ENCODE data around the gene TSC22D4.
"Not testable (repeated sequence)": the region's sequence is repeated elsewhere in the genome, so short reads cannot be mapped to it uniquely, and the experiment has no call there.

Gene TSC22D4

DNA sequence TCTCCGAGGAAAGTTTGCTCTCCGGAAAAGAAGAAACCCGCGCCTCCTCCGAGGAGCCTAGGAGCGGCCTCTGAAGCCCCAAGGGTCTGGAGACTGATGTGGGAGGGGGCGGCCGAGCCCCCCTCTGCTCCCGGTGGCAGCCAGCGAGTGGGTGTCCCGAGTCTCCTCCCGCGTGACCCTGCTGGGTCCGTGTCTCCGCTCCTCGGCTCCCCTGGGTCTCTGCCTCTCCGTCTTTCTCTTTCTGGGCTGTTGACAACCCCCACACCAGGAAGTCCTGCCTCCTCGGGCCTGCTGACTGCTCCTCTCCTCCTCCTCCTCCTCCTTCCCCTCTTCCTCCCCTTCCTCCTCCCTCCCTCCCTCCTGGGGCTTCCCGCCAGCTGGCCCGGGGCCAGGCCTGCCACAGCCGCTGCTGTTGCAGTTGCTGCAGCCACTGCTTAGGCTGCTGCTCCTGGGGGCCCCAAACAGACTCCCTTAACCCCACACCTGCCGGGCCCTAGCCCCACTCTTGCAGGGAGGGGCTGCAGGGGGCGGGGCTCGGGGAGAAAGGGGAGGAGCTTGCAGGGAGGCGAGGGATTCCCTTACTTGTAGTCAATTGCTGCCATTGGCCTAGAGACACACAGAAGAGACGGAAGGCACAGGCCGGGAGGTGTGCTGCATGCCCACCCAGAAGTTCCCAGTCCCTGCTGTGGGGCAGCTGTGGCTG is at the start of gene TSC22D4:
TSS of gene TSC22D4 (minus strand) at position 257 of the 703 bp plus-strand sequence. CDS start 1,176 bp downstream, outside the sequence.
- in situ Hi-C loops (cut with HindIII; ENCODE audit: low sequenced_read_pairs): no loop called here

DNA sequence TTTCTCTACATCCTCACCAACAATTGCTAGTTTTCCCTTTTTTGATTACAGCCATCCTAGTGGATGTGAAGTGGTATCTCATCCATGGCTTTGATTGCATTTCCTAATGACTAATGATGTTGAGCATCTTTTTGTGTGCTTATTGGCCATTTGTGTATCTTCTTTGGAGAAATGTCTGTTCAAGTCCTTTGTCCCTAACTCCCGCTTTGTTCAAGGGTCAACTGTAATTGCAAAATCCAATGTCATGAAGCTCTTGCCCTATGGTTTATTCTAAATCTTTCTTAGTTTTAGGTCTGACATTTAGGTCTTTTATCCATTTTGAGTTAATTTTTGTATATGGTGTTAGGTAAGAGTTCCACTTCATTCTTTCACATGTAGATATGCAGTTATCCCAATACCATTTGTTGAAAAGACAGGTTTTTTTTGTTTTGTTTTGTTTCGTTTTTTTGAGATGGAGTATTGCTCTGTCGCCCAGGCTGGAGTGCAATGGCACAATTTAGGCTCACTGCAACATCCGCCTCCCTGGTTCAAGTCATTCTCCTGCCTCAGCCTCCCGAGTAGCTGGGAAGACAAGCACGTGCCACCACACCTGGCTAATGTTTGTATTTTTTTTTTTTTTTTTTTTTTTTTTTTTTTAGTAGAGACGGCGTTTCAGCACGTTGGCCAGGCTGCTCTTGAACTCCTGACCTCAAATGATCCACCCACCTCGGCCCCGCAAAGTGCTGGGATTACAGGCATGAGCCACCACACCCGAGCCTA is 49.3 kb upstream of the TSC22D4 start:
- in situ Hi-C loops (cut with HindIII; ENCODE audit: low sequenced_read_pairs): not testable (repeated sequence)

DNA sequence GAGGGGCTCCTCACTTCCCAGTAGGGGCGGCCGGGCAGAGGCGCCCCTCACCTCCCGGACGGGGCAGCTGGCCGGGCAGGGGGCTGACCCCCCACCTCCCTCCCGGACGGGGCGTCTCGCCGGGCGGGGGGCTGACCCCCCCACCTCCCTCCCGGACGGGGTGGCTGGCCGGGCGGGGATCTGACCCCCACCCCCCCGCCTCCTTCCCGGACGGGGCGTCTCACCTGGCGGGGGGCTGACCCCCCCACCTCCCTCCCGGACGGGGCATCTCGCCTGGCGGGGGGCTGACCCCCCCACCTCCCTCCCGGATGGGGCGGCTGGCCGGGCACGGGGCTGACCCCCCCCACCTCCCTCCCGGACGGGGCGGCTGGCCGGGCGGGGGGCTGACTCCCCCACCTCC is 44.2 kb upstream of the TSC22D4 start:
- in situ Hi-C loops (cut with HindIII; ENCODE audit: low sequenced_read_pairs): not testable (repeated sequence)

DNA sequence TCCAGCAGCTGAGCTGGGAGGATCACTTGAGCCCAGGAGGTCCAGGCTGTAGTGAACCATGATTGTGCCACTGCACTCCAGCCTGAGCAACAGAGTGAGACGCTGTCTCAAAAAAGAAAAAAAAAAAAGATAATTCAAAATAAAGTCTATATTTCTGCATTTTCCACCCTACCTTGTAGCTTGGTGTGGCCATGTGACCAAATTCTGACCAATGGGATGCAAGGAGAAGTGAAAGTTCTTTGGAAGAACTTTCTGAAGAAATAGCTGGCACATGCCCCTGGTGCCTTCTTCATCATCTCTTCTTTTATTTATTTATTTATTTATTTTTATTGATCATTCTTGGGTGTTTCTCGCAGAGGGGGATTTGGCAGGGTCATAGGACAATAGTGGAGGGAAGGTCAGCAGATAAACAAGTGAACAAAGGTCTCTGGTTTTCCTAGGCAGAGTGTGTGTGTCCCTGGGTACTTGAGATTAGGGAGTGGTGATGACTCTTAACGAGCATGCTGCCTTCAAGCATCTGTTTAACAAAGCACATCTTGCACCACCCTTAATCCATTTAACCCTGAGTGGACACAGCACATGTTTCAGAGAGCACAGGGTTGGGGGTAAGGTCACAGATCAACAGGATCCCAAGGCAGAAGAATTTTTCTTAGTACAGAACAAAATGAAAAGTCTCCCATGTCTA is 43.0 kb upstream of the TSC22D4 start:
- in situ Hi-C loops (cut with HindIII; ENCODE audit: low sequenced_read_pairs): not testable (repeated sequence)

DNA sequence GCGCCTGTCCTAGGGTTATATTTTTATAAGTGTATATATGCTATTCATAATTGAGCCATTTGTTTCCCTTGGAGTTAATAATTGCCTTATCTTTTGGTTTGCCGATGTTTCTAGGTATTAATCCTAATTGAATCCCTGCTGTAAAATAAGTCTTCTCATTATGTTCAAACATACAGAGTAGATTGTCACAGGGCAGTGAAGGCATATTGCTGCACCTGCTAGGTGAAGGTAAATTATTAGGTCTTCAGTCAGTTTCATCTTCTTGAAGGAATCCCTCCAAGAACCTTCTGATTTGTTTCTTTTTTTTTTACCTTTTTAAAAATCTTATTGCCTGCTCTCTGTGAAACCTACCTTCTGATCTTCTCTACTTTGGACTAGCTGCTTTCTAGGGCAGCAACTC is 42.1 kb upstream of the TSC22D4 start:
- in situ Hi-C loops (cut with HindIII; ENCODE audit: low sequenced_read_pairs): no loop called here

DNA sequence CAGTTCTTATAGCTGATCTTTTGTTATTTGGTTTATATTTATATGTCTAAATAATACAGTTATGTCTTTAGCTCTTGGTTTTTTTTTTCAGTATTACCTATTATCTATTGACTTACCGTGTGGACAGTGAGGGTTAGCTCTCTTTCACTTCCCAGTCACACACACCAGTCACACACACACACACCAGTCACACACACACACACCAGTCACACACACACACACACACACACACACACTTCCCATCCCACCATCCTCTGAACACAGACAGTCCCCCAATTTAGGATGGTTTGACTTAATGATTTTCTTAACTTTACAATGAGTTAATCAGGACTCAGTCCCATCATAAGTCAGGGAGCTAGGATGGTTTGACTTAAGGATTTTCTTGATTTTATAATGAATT is 41.1 kb upstream of the TSC22D4 start:
- in situ Hi-C loops (cut with HindIII; ENCODE audit: low sequenced_read_pairs): no loop called here

DNA sequence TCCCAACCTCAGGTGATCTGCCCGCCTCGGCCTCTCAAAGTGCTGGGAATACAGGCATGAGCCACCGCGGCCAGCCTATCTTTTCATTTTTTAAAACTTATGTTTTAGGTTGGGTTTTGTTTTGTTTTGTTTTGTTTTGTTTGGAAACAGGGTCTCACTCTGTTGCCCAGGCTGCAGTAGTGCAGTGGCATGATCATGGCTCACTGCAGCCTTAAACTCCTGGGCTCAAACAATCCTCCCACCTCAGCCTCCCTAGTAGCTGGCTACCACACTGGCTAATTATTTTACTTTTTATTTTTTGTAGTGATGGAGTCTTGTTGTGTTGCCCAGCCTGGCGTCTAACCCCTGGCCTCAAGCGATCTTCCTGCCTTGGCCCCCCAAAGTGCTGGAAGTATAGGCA is 40.6 kb upstream of the TSC22D4 start:
- in situ Hi-C loops (cut with HindIII; ENCODE audit: low sequenced_read_pairs): no loop called here

DNA sequence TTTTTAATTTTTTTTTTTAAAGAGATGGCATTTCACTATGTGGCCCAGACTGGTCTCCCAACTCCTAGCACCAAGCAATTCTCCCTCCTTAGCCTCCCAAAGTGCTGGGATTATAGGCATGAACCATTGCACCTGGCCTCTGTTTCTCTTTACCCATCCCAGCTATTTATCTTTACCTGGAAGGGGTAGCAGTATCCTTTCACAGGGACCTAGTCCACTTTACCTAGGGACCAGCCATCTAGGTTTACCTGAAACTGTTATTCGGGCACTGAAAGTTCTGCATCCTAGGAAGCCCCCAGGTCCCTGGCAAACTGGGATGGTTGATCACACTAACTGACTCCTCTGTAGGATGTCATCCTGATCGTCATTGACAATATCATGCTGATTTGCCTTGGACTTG is 38.3 kb upstream of the TSC22D4 start:
- in situ Hi-C loops (cut with HindIII; ENCODE audit: low sequenced_read_pairs): no loop called here

DNA sequence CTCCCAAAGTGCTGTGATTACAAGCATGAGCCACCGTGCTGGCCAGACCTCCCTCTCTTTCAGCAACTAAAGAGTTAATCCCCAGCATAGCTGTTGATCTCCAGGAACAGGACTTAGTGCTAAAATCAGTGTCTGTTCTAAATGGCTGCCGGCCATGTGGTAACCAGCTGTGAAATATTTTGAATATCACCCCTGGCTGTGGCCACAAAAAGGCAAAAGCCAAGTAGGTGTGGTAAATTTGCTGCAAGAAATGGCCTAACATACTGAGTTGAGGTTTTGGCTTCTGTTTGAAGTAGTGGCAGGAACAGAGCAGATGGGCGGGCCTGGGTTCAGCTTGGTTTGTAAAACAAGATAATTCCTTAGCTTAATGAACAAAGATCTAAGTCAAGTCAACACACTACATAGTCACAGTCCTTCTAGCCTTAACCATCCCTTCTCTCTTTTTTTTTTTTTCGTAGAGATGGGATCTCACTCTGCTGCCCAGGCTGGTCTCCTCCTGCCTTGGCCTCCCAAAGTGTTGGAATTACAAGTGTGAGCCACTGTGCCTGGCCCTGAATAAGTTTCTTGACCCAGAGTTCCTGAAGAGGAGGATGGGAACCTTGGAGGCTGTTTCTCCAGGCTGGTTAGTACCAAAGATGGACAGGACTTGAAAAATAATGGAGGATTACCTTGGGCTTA is 37.3 kb upstream of the TSC22D4 start:
- in situ Hi-C loops (cut with HindIII; ENCODE audit: low sequenced_read_pairs): no loop called here

DNA sequence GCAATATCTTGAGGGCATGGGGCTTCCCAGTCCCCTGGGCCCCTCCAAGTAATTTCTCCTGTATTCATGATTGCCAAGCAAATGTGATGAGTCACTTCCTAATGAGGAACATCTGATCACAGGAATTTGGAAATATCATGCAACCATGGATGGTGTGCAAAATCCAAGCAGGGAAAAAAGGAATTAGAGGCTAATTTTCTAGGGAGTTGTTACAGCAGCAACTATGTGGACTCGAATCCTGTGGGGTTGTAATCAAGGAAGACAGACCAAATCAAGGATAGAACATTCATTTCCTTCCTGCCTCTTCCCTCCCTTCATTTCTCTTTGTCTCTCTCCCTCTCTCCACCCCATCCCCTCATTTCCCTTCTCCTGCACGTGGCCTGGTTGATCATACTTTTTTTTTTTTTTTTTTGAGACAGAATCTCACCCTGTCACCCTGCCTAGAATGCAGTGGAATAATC is 36.1 kb upstream of the TSC22D4 start:
- in situ Hi-C loops (cut with HindIII; ENCODE audit: low sequenced_read_pairs): no loop called here

DNA sequence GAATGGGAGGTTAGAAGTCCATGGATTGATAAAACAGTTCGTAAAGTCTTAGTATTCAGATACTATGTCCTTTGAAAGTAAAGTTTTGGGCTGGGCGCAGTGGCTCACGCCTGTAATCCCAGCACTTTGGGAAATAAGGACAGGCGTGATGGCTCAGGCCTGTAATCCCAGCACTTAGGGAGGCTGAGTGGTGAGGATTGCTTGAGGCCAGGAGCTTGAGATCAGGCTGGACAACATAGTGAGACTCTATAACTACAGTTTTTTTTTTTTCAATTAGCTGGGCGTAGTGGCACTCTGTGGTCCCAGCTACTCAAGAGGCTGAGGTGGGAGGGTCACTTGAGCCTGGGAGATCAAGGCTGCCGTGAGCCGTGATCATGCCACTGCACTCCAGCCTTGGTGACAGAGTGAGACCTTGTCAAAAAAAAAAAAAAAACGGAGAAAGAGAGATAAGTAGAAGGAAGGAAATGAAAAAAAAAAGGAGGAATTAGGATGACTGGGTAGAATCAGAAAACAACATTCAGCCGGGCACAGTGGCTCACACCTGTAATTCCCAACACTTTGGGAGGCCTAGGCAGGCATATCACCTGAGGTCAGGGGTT is 34.3 kb upstream of the TSC22D4 start:
- in situ Hi-C loops (cut with HindIII; ENCODE audit: low sequenced_read_pairs): no loop called here

DNA sequence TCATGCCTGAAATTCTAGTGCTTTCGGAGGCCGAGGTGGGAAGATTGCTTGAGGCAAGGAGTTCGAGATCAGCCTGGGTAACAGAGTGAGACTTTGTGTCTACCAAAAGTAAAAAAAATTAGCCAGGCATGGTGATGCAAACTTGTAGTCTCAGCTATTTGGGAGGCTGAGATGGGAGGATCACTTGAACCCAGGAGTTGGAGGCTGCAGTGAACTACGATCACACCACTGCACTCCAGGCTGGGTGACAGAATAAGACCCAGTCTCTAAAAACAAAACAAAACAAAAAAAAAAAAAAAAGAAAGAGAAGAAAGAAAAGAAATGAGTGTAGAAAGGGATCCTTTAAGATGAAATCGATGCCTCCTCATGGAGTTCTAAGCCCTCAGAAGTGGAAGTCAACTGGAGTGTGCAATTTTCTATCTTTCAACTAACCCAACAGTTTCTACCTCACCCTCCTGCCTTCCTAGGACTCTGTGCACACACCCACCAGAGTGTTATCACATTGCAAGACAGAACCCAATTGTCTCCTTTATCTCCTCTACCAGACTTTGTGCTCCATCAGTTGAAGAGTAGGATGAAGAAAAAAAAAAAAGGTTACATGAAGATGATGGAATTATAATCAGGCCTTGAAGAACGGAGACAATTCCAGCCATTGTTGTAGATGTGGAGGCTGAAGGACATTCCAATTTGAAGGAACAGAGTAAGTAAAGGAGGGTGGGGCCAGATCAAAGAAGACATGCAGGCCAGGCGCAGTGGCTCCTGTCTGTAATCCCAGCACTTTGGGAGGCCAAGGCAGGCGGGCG is 31.6 kb upstream of the TSC22D4 start:
- in situ Hi-C loops (cut with HindIII; ENCODE audit: low sequenced_read_pairs): no loop called here

DNA sequence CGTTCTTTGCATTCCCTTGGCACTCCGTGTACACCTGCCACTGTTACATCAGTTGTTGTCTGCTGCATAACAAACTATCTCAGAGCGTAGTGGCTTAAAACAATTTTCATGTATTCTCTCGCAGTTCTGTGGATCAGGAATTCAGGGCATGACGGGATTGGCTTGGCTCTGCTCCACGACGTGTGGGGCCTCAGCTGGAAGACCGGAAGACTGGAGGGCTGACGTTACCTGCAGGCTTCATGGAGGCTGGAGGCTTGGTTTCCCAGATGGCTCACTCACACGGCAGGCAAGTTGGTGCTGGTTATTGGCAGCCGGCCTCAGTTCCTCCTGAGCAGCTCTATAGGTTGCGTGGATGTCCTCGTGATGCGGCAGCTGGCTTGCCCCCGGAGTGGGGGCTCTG is 30.2 kb upstream of the TSC22D4 start:
- in situ Hi-C loops (cut with HindIII; ENCODE audit: low sequenced_read_pairs): no loop called here

DNA sequence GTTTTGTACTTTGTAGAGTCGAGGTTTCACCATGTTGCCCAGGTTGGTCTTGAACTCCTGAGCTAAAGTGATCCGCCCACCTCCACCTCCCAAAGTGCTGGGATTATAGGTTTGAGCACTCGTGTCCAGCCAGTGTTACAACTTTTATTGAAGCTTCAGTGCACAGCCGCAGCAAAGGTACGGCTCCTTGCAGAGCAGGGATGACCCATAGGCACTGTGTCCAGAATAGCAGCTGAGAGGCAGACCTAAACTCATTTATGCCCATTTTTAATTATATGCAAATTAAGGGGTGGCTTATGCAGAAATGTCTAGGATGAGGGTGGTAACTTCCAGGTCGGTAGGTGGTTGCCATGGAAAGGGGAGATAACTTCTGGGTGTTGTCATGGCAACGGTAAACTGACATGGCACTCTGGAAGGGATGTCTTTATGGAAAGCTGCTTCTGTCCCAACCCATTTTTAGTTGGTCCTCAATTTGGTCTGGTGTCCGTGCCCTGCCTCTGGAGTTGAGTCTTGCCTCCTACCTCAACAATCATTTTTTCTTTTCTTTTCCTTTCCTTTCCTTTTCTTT is 27.4 kb upstream of the TSC22D4 start:
- in situ Hi-C loops (cut with HindIII; ENCODE audit: low sequenced_read_pairs): no loop called here

DNA sequence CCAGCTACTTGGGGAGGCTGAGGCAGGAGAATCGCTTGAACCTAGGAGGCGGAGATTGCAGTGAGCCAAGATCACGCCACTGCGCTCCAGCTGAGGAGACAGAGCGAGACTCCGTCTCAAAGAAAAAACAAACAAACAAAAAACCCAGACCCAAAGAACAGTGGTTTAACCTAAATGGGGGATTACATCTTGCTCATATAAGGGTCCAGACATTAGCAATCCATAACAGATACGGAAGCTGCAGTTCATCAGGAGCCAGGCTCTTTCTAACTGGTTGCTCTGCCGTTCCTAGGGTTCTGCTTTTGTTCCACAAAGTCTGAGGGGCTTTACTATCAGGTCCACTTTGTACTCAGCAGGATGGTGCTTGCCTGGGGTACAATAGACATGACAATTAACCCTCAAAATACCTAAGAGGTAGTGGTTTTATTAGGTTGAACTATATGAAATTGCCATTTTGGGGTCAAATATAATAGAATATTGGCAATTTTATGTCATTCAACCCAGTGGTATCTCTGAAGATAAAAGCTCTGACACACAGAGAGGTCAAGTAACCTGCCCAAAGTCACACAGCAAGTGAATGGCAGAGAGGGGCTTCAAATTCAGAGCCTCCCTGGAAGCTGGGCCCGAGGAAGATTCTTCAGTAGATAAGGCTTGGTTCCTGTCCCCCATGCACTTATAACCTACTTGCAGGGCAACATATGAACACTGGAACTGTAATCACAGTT is 26.0 kb upstream of the TSC22D4 start:
- in situ Hi-C loops (cut with HindIII; ENCODE audit: low sequenced_read_pairs): no loop called here

DNA sequence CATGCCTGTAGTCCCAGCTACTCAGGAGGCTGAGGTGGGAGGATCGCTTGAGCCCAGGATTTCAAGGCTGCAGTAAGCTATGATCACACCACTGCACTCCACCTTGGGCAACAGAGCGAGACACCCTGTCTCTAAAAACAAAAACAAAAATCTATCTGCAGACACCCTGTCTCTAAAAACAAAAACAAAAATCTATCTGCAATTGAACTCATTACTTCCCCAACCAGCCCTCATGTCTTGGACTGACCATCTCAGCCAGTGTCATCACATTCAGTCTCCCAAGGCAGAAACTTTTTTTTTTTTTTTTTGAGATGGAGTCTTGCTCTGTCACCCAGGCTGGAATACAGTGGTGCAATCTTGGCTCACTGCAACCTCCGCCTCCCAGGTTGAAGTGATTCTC is 25.0 kb upstream of the TSC22D4 start:
- in situ Hi-C loops (cut with HindIII; ENCODE audit: low sequenced_read_pairs): not testable (repeated sequence)

DNA sequence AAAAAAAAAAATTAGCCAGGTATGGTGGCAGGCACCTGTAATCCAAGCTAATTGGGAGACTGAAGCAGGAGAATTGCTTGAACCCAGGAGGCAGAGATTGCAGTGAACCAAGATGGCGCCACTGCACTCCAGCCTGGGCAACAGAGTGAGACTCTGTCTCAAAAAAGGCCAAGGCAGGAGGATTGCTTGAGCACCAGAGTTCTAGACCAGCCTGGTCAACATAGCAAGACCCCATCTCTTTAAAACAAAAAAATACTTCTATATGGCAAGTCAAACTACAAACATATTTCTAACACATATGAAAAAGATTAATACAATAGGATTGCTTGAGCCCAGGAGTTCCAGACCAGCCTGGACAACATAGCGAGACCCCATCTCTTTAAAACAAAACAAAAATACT is 21.7 kb upstream of the TSC22D4 start:
- in situ Hi-C loops (cut with HindIII; ENCODE audit: low sequenced_read_pairs): not testable (repeated sequence)

DNA sequence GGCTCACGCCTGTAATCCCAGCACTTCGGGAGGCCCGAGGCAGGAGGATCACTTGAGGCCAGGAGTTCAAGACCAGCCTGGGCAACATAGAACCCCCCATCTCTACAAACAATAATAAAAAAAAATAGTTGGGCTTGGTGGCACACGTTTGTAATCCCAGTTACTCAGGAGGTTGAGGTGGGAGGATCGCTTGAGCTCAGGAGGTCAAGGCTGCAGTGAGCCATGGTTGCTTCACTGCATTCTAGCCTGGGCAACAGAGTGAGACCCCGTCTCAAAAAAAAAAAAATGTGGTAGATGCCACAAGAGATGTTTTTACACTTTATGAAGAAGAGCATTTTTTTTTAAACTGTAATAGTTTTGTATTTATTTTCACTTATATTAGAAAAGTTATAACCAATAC is 17.5 kb upstream of the TSC22D4 start:
- in situ Hi-C loops (cut with HindIII; ENCODE audit: low sequenced_read_pairs): no loop called here
